Neural crest cell (in vitro differentiated cells): ENCODE data around the gene FCHSD2. TPM values are rescaled to one million over a fixed set of nuclear protein-coding genes. Genes with fewer than 3 reads are reported as not detected.

Source experiments
- DNase-seq: peaks from one replicate; pipeline ENCODE4 v3.0.0; 2021; ENCODE audit warnings: low read depth, mixed read lengths, low spot score
- H3K27ac Mint-ChIP-seq: one replicate; pipeline ENCODE4 v1.8.0; 2021; ENCODE audit warnings: mild to moderate bottlenecking, mixed read lengths; ENCODE audit not compliant: unreplicated experiment
- H3K27me3 Mint-ChIP-seq: 2 replicates; pipeline ENCODE4 v1.8.0; 2021; ENCODE audit warnings: low read depth, mild to moderate bottlenecking, mixed read lengths
- H3K36me3 Mint-ChIP-seq: 2 replicates; pipeline ENCODE4 v1.8.0; 2021; ENCODE audit warnings: low read depth, mild to moderate bottlenecking, mixed read lengths
- H3K4me1 Mint-ChIP-seq: 2 replicates; pipeline ENCODE4 v1.8.0; 2021; ENCODE audit warnings: mixed read lengths
- H3K4me3 Mint-ChIP-seq: one replicate; pipeline ENCODE4 v1.8.0; 2021; ENCODE audit warnings: mild to moderate bottlenecking, mixed read lengths
- H3K9me3 Mint-ChIP-seq: 2 replicates; pipeline ENCODE4 v1.8.0; 2021; ENCODE audit warnings: mixed read lengths
- CTCF ChIP-seq: fragments of 200-600 bp; sonication (generic); conservative IDR thresholded peaks from 2 replicates; pipeline ENCODE4 v1.5.0; 2021; ENCODE audit warnings: antibody characterized with exemption, mild to moderate bottlenecking
- total RNA-seq: library from RNA; stranded (reverse); gene quantifications from 2 replicates; pipeline ENCODE4 v1.2.1, GENCODE V29; 2021

Gene FCHSD2
- total RNA-seq, 1 donor from 2014 or later = 34.4 TPM

GRCh38 chr11:72969894-72970335 is 172.2 kb downstream of the FCHSD2 start:
- no peak overlapping the region for H3K4me3 Mint-ChIP-seq
- TF ChIP-seq CTCF = no peak
- DNase-seq = no peak

GRCh38 chr11:72968390-72968789 is 173.7 kb downstream of the FCHSD2 start:
- no peaks in the 10 kb centered on the region for H3K27me3 Mint-ChIP-seq
- H3K9me3 Mint-ChIP-seq = peaks cover 2% of the 10 kb centered on the region
- peaks cover 6% of the 10 kb centered on the region for H3K36me3 Mint-ChIP-seq
- no peak overlapping the region for H3K4me3 Mint-ChIP-seq
- H3K27ac Mint-ChIP-seq = no peak overlapping the region
- TF ChIP-seq CTCF = no peak
- peaks cover 5% of the 10 kb centered on the region for H3K4me1 Mint-ChIP-seq
- no peak for DNase-seq

More at GRCh38 chr11:72969894-72970335, 172.2 kb downstream of the FCHSD2 start:
- Mint-ChIP-seq H3K4me1 (no peaks in the 10 kb centered on the region), H3K27ac (no peak overlapping the region), H3K9me3 (peaks cover 2% of the 10 kb centered on the region), H3K36me3 (peaks cover 14% of the 10 kb centered on the region), H3K27me3 (no peaks in the 10 kb centered on the region)

GRCh38 chr11:72965672-72966071 is 176.4 kb downstream of the FCHSD2 start:
- peaks cover 3% of the 10 kb centered on the region for H3K36me3 Mint-ChIP-seq
- H3K4me1 Mint-ChIP-seq = peaks cover 5% of the 10 kb centered on the region
- TF ChIP-seq CTCF = no peak
- no peak overlapping the region for H3K27ac Mint-ChIP-seq
- no peak for DNase-seq
- no peaks in the 10 kb centered on the region for H3K27me3 Mint-ChIP-seq
- H3K4me3 Mint-ChIP-seq = no peak overlapping the region
- no peaks in the 10 kb centered on the region for H3K9me3 Mint-ChIP-seq

GRCh38 chr11:72962717-72963116 is 179.4 kb downstream of the FCHSD2 start:
- Mint-ChIP-seq H3K4me3 (no peak overlapping the region), H3K27me3 (no peaks in the 10 kb centered on the region), H3K4me1 (peaks cover 5% of the 10 kb centered on the region), H3K27ac (no peak overlapping the region), H3K36me3 (peaks cover 7% of the 10 kb centered on the region), H3K9me3 (no peaks in the 10 kb centered on the region)
- no peak for TF ChIP-seq CTCF
- no peak for DNase-seq

GRCh38 chr11:72962084-72962483 is 180.0 kb downstream of the FCHSD2 start:
- H3K9me3 Mint-ChIP-seq = no peaks in the 10 kb centered on the region
- no peak for DNase-seq
- H3K4me1 Mint-ChIP-seq = peaks cover 5% of the 10 kb centered on the region
- no peak overlapping the region for H3K4me3 Mint-ChIP-seq
- no peak for TF ChIP-seq CTCF
- peaks cover 12% of the 10 kb centered on the region for H3K36me3 Mint-ChIP-seq
- H3K27ac Mint-ChIP-seq = no peak overlapping the region
- no peaks in the 10 kb centered on the region for H3K27me3 Mint-ChIP-seq
